GM21526 (cell line): ENCODE measurements around the gene SENP8.
"Not testable (repeated sequence)": the region's sequence is repeated elsewhere in the genome, so short reads cannot be mapped to it uniquely, and the experiment has no call there.

ENCODE experiments used
- ATAC-seq: cut with Tn5 transposase; IDR thresholded peaks from one replicate; pipeline ENCODE4 v1.9.1; 2021; ENCODE audit warnings: moderate library complexity; ENCODE audit not compliant: unreplicated experiment, low FRiP score

The SENP8 gene

DNA sequence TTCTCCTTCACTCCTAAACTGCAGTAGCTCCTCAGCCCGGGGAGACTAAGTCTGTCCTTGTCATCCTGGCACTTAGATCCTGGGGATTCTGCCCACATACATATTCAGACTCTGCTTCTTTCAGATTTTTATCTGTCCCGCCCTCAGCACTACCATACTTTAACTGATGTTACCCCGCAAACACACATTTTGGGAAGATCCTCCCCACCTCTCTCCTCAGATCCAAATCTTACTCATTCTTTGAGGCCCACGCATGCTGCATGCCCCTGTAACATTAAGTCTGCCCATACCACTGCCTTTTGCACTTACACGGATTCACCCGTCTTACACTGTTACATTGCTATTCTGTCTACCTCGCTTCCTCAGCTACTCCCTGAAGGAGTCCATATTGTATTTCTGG, 36.1 kb downstream of the SENP8 start:
- ATAC-seq: no peak

DNA sequence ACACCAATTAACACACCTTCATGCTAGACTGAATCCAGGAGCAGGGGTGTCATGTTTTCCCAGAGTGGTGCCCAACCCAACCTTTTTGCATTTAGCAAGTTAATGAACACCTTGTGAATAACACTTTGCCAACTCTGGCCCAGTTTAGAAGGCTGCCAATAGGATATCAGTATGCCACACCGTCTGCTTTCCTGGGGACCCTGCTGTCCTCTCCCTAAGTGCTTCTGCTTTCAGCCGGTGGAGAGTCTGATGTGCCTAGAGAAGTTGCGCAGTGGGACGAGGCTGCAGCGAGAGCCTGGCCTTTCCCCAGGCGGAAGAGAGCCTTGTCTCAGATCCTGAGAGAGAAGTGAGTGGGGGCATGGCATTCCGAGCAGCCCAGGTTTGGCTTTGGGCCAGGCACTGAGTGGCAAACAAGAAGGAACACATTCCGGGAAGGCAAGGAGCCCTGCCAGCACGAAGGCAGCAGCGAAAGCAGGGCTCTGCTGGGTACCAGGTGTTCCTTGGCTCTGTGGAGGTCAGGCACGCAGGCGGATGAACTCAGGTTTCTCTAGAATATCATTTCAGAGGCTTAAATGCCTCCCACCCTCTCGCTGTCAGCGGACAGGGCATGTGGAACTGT, 36.9 kb downstream of the SENP8 start:
- no peak for ATAC-seq

DNA sequence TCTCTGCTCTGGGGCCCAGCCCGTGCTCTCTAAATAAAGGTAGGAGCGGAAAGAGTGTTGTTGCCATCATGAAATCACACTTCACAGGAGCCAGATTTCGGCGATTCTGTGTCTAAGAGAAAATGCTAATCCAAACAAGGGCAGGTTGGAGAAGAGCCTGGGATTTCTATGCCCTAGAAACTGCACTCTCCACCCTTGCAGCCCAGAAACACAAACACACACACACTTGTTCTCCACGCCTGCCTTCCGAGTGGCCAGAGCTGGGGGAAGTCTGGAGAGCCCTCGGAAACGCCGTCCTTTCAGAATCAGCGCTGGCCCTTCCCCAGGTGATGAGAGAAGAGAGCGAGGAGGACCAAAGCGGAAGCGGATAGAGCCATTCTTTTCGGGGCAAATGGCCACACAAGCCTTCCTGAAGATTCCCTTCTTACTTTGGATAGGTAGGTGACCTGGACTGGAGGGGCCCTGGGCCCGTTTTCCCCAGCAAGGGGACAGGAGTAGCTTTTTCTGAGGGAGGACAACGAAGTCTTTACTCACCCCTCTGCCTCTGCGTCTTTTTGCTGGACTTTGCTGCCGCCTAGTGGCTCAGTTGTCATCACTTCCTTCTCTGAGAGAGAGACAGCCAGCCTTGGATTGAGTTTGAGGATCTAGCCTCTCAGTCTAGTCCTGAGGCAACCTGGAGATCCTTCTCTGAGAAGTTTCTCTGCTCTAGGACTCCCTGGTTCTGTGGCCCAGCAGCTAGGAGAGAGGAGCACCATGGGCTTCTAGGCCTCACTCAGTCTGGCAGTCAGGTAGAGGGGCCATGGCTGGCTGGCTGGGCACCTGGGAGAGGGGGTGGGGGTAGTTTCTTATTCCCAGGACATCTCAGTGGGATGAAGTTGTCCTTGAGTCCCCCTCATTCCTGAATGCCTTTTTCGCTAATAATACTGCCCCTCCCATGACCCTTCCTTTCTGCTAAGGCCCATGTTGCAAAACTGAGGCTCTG, 37.7 kb downstream of the SENP8 start:
- ATAC-seq: no peak

DNA sequence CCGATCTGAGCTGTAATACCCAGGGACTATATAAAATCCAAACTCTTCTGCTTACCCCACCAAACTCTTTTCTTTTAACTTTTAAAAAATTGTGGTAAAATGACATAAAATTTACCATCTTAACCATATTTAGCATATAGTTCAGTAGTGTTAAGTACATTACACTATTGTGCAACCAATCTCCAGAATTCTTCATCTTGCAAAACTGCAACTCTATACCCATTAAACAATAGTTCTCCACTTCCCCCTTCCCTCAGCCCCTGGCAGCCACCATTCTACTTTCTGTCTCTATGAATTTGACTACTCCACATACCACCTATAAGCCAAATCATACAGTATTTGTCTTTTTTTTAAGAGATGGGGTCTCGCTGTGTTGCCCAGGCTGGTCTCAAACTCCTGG, 38.7 kb downstream of the SENP8 start:
- ATAC-seq: no peak

DNA sequence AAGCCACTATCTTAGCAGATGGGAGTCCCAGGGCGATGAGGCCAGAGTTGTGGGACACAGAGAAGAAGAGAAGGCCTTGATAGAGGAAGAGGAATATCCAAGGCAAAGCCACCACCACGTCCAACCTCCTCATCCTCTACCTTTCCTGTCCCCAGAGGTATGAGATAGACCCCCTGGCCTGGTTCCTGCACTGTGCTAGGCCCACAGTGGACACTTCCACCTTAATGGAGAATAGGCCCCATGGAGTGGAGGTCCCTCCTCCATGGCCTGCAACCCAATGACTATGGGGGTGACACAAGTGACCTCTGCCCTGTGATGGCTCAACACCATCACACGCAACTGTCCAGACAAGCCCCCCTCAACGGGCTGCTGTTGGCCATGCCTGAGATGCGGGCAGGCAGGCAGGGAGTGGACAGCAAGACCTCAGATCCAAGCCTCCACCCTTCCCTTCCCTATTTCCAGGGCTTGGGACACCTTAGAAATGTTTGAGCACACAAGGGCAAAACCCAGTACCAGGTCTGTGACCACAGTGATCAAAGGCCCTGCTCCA, 42.6 kb downstream of the SENP8 start:
- ATAC-seq: no peak

DNA sequence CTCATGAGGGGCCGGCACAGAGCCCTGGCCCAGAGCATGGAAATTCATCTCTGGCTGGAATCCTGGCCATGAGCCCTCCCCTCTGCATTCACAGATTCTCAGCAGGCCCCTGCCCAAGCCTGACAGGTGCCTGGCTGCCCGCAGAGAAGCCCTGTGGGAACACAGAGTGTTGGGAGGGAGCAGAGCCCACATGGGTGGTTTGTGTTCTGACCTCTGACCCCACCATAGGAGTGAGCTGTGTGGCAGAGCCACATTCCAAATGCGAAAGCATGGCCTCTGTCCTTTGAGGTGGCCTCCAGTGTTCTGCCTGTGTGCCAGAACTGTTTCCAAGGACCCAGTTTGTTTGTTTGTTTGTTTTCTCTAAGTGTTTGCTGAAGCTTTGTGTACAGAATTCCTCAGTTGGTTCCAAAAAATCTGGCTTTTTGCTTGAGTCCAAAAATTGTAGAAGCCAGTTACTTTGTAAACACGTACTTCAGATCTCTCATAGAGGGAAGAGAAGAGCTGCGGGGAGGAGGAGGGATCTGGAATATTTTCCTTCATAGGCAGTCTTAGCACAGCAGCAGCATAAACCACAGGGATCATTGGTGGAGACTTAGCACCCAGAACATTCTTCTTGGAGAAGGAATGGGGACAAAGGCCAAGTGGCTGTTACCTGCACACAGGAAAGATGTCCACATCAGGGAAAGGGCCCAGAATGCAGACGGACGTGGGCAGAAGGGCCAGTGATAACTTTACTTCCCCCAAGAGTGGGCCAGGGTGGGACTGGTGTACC, 43.3 kb downstream of the SENP8 start:
- no peak for ATAC-seq

DNA sequence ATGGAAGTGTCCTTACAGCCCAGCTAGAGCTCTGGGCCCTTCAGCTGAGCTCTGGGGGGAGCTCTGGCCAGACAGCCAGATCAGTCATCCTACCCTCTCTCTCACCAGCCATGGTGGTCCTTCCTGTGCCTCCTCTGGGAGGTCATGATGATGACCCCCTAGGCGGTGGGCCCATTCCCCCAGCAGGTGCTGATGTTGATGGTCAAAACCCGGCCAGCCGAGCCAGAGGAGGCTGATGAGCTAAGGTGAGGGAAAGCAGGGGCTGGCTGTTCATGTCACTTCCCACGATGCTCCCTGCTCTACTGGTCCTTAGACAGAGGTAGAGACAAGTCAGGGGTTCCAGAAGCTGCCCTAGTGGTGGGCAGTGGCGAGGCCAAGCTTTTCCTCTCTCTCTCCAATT, 44.4 kb downstream of the SENP8 start:
- ATAC-seq: no peak

DNA sequence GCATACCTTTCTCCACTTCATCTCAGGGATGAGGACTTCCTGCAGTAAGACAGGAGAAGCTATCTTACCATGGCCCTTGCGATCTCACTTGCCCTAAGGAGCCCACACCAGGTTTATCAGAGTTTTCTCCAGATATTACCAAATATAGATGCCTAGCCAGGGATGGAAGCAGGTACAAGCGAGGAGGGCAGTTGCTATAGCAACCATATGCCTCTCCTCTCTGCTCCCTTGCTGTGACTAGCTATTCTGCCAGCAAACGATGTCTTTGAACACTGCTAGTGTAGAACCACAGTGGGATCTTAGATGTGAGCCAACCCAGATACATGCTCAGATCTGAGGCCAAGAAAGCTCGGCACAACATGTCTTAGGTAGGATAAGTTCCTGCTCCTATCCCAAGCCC, 45.5 kb downstream of the SENP8 start:
- no peak for ATAC-seq

DNA sequence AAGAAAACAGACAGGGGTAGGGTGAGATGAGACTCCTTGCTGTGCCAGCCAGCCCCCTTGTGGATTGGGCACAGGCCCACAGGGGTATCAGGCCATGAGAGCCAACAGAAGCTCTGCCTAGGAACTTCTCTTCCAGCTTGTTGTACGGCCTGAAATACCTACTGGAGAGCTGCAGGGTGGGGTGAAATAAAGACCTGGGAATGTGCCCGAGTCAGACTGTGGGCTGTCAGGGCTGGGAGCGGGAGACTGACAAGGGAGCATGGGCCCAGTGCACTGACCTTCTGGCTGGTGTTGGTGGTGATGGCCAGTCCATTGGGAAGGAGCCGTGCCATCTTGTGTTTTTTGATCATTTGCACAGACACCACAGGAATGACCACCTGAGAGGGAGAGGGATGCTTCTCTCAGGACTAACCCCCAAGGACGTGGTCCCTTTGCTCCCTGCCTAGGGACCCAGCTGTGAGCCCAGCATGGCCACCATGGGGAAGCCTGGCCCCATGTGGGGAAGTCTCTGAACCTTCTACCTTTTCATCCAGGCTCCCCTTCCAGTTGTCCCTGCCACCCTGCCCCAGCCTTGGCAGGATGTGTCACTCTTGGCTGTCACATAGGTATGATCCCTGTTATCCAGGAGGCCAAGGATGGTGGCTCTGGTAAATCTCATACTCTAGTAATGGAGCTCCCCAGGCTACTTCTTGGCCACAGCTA, 48.7 kb downstream of the SENP8 start:
- ATAC-seq: no peak

DNA sequence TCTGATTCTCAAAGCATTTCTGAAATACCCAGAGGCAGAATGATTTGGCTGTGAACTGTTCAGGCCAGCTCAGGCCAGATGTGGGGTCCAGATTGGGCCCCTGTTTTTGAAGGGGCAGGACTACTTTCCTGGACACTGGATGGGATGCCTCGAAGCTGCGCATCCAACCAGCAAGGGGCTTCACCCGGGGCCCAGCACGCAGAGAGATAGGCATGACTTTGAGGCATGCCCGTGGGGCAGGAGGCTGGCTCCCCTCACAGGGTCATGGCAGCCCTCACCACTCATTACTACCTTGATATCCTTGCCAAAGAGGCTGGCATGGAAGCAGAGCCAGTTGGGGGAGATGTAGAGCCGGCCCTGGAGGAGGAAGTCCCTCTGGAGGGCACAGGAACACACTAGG, 49.2 kb downstream of the SENP8 start:
- no peak for ATAC-seq

DNA sequence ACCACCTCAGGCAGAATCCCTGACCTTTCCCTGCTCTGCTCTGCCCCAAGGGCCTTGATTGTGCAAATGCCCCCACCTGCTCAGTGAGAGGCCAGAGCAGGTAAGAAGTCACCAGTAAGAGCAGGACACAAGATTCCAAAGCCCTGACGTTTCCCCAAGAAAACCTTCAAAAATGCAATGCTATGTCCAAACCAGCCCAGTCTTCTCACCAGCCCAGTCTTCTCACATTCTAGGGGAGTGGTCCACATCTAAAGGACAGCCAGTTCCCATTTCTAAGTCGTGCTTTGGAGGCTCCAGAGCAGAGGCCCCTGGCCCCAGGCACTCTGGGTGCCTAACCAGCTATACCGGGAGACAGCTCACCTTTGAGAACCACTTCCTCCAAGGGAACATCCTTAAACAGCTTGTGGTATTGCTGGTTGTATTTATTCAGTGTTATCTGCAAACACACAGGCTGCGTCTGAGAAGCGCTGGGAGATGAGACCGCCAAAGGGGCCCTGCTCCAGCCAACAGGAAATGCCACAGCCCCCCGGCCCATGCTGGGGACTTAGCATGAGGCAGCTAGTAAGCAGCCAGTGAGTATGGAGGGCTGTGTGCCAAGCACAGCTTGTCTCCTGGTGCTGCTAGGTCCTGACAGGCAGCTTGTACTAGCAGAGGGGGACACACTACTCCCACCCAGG, 50.1 kb downstream of the SENP8 start:
- ATAC-seq: no peak

DNA sequence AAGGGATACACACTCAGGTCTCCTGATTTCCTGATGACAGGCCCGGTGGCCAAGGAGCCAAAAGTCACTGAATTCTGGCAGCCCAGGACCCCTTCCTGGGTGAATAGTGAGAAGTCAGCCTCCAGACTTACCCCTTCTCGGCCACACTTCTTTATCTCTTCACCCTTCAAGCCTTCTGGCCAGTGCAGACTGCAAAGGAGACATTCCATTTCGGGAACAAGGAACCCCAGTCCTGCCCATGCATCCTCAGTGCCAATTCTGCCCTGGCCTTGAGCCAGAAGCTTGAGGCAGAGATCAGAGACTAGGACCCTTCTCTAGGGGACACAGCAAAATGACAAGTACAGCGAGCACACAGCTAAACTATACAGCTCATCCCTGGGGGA, 50.6 kb downstream of the SENP8 start:
- no peak for ATAC-seq

DNA sequence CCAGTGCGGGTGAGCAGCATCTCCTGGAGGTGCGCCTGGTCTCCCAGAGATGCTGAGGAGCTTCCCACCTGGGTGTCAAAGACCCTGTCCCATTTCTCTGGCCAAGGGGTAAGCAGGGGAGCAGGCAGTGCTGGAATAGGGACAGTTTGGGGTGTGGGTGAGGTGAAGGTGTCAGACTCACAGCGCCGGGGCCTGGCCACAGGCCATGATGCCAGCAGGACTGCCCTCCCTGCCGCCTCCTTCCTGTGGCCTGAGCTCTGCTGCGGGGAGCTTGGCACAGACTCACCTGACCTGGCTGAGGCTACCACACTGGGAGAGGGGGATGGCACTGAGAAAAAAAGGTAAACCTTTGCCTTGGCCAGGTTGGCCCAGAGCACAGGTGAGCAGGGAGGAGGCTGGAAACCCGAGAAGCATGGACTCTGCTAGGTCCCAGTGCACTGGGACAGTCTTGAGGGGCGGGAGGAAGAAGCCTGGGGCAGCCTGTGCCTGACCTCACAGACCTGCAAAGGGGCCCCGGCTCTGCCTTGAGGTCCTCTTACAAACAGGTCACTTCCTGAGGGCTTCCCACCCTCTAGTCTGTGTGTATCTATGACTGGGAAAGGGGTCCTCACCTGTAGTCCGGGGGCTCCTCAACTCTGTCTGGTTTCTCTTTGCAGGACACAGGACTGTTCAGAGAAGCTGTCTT, 51.2 kb downstream of the SENP8 start:
- ATAC-seq: no peak

DNA sequence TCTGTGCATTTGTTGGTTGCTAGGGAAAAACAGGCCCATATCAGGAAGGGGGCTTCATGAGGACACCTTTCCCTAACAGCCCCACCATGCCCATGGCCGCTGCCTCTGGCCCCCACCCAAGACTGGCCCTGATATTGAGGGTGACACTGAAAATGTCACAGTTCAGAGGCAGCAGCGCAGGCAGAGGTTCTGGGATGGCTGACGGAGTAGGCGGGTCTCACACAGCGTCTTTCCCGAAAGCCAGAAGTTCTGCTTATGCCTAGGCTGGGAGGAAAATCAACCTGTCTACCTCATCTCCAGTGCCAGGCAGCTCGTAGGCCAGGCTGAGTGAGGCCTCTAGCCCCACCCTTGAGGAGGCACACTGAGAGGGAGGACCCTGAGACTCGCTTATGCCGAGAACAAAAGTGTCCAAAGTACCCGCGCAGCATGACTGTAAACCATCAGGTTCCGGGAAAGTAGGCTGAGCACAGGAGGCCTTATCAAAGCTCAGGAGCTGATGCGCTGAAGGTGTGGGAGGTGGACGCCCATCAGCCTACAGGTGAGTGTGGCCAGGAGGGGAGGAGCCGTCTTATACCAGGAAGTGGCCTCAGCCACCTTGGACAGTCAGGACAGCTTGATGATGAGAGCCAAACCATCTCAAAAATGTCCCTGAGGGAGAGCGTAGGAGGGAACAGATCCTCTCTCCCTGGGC, 51.9 kb downstream of the SENP8 start:
- no peak for ATAC-seq

DNA sequence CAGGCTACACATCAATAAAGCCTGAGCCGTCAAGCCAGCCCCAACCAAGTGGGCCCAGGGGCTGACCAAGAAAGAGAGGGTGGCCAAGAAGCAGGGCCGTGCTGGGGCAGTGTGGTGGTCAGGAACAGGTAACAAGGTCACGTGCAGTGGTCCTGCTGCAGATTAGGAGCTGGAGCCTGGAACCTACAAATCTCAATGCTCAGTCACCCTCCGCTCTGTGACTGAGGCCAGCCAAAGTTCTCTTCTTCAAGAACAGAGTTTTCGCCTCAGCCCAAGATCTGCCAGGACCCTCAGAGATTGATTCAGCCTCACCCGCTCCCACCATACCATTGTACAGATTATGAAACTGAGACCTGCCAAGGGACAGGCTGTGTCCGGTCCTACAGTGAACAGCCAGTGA, 52.5 kb downstream of the SENP8 start:
- no peak for ATAC-seq

DNA sequence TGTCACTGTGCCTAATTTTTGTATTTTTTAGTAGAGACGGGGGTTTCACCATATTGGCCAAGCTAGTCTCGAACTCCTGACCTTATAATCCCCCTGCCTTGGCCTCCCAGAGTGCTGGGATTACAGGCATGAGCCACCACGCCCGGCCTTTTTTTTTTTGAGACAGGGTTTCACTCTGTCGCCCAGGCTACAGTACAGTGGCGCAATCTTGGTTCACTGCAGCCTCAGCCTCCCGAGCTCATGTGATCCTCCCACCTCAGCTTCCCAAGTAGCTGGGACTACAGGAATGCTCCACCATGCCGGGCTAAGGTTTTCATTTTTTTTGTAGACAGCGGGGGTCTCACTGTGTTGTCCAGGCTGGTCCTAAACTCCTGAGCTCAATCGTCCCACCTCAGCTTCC, 53.8 kb downstream of the SENP8 start:
- ATAC-seq: not testable (repeated sequence)

DNA sequence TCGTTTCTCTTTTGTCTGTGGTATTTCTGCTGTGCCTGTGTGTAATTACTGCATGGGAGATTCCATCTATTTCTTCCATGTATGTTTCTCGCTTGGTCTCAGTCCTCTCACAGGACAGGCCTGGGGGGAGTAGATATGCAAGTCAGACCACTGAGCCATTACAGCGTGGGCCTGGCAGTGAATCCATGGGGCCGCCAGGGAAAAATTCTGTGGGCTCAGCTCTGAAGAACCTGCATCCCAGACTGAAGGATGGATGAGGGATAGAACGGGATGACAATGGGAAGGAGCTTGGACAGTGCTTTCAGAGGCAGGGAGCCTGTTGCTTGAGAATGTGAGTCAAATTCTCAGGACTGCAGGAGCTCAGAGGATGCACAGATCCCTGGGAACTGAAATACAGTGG, 54.6 kb downstream of the SENP8 start:
- ATAC-seq: no peak

DNA sequence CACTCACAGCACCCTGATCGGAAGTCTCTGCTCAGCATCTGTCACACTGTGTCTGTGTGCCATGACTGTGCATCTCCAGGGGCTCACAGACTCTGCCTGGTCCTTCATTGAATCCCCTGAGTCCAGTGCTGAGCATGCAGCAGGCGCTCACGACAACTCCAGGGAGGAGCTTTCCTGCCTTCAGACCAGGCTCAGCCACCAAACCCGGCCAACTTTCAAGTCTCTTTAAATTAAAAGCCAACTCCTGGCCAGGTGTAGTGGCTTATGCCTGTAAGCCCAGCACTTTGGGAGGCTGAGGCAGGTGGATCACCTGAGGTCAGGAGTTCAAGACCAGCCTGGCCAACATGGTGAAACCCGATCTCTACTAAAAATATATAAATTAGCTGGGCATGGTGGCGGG, 55.2 kb downstream of the SENP8 start:
- no peak for ATAC-seq
